HepG2 (cell line): ENCODE measurements around the gene KIAA1614. TPM values are rescaled to one million over a fixed set of nuclear protein-coding genes. Genes with fewer than 3 reads are reported as not detected.

Experiments used
- ATAC-seq: fragments of 200-7000 bp; cut with Tn5 transposase; 3 replicates; pipeline ENCODE4 v1.9.1; 2020; ENCODE audit warnings: mild to moderate bottlenecking, moderate library complexity
- BruUV-seq: library from RNA; stranded (reverse); fragments of 400-500 nt; replicated peaks from 2 replicates; lab custom pipeline; 2021; lab: Mats Ljungman, UMichigan
- CTCF ChIA-PET: fragments of 300-600 bp; formaldehyde crosslinking; extraction: SDS; loops from one replicate; lab custom pipeline; 2021; ENCODE audit warnings: low total read pairs, inconsistent platforms, low intra/inter-chr PET ratio; lab: Yijun Ruan, JAX
- POLR2A ChIA-PET: fragments of 350-600 bp; sonication (Branson Sonifier 250); formaldehyde crosslinking; loops from one replicate; lab custom pipeline; 2020; ENCODE audit warnings: antibody characterized with exemption, inconsistent platforms; lab: Yijun Ruan, JAX
- DNase-seq: peaks from one replicate; pipeline ENCODE4 v3.0.0-alpha.2; 2015; ENCODE audit warnings: low spot score
- FAIRE-seq: peaks from 3 replicates; lab custom pipeline; 2011; peaks lifted over from hg19 to GRCh38; lab: Jason Lieb, UNC
- H2AFZ ChIP-seq: one replicate; pipeline ENCODE4 v1.6.1; 2011; ENCODE audit warnings: low read length, inconsistent platforms
- H3K27ac ChIP-seq: fragments of 300-600 bp; 3 replicates; pipeline ENCODE4 v1.8.0; 2011; ENCODE audit warnings: mixed run types, mild to moderate bottlenecking, mixed read lengths, low read length, inconsistent platforms; ENCODE audit not compliant: insufficient read depth; ENCODE audit errors: extremely low read length
- H3K27me3 ChIP-seq, 2 experiments: fragments of 200-600 bp in 1 of 2; 2 replicates in 1 of 2; 3 replicates in 1 of 2; pipeline versions ENCODE4 v1.6.0 to v1.8.0; 2011; ENCODE audit warnings: low read length in 2 of 2, mild to moderate bottlenecking in 2 of 2, moderate library complexity in 2 of 2, inconsistent platforms in 1 of 2; ENCODE audit not compliant: insufficient read depth in 2 of 2, control insufficient read depth in 1 of 2
- H3K36me3 ChIP-seq, 2 experiments: fragments of 200-600 bp in 1 of 2; replicated peaks in 1 of 2; 2 replicates in 1 of 2; 3 replicates in 1 of 2; pipeline versions ENCODE4 v1.5.1 to v1.8.0; 2011; ENCODE audit warnings: low read length in 2 of 2, inconsistent platforms in 1 of 2; ENCODE audit not compliant: insufficient read depth in 2 of 2, control insufficient read depth in 1 of 2
- H3K4me1 ChIP-seq: 2 replicates; pipeline ENCODE4 v1.5.1; 2012; ENCODE audit warnings: low read length, inconsistent platforms; ENCODE audit not compliant: insufficient read depth
- H3K4me2 ChIP-seq: 2 replicates; pipeline ENCODE4 v1.6.0; 2011; ENCODE audit warnings: low read depth, low read length, inconsistent platforms
- H3K4me3 ChIP-seq, 3 experiments: fragments of 200-600 bp in 1 of 3; sonication (generic), shearing (Covaris generic) in 1 of 3; replicated peaks in 1 of 3; 2 replicates each; pipeline ENCODE4 v1.5.1; 2011 to 2016; ENCODE audit warnings: low read length in 3 of 3, inconsistent platforms in 2 of 3, low read depth in 2 of 3, mild to moderate bottlenecking in 2 of 3, control low read depth in 1 of 3, mixed read lengths in 1 of 3; ENCODE audit not compliant: insufficient read depth in 1 of 3
- H3K79me2 ChIP-seq: one replicate; pipeline ENCODE4 v1.6.1; 2011; ENCODE audit warnings: low read length, inconsistent platforms; ENCODE audit not compliant: insufficient read depth
- H3K9ac ChIP-seq: 2 replicates; pipeline ENCODE4 v1.6.0; 2011; ENCODE audit warnings: mild to moderate bottlenecking, low read depth, low read length, inconsistent platforms; ENCODE audit not compliant: insufficient read depth
- H3K9me3 ChIP-seq: 2 replicates; pipeline ENCODE4 v1.5.1; 2012; ENCODE audit warnings: mild to moderate bottlenecking, low read length
- H4K20me1 ChIP-seq: 2 replicates; pipeline ENCODE4 v1.6.0; 2011; ENCODE audit warnings: inconsistent platforms, mild to moderate bottlenecking, low read length, moderate library complexity; ENCODE audit not compliant: insufficient read depth
- GATAD2A ChIP-seq: IDR thresholded peaks from 2 replicates; pipeline ENCODE4 v1.6.1; 2016
- HHEX ChIP-seq: IDR thresholded peaks from 2 replicates; pipeline ENCODE4 v1.6.1; 2016; ENCODE audit warnings: control low read depth
- KAT2B ChIP-seq: fragments of 150-350 bp; IDR thresholded peaks from 2 replicates; pipeline ENCODE4 v1.6.1; 2014; ENCODE audit warnings: low read depth, low read length, borderline replicate concordance
- MATR3 ChIP-seq: sonication (generic); formaldehyde crosslinking; IDR thresholded peaks from 2 replicates; pipeline ENCODE4 v1.4.0; 2020; ENCODE audit warnings: missing genetic modification reagents
- PRPF4 ChIP-seq: fragments of 200-400 bp; formaldehyde crosslinking; IDR thresholded peaks from 2 replicates; pipeline ENCODE4 v1.6.1; 2016; ENCODE audit warnings: low read length, low read depth; ENCODE audit not compliant: poor library complexity, severe bottlenecking
- RAD51 ChIP-seq: fragments of 450-650 bp; IDR thresholded peaks from 2 replicates; pipeline ENCODE4 v1.6.1; 2016; ENCODE audit warnings: borderline replicate concordance
- REXO4 ChIP-seq: sonication (generic); formaldehyde crosslinking; IDR thresholded peaks from 2 replicates; pipeline ENCODE4 v1.8.0; 2022; ENCODE audit warnings: missing genetic modification reagents, mild to moderate bottlenecking, borderline replicate concordance
- SYNCRIP ChIP-seq: fragments of 200-400 bp; formaldehyde crosslinking; IDR thresholded peaks from 2 replicates; pipeline ENCODE4 v1.6.1; 2018; ENCODE audit warnings: mild to moderate bottlenecking, low read depth, low read length; ENCODE audit not compliant: insufficient read depth
- U2AF2 ChIP-seq: fragments of 200-400 bp; formaldehyde crosslinking; IDR thresholded peaks from 2 replicates; pipeline ENCODE4 v1.6.1; 2017; ENCODE audit warnings: low read depth, mild to moderate bottlenecking, low read length
- ZFP37 ChIP-seq: sonication (generic); formaldehyde crosslinking; IDR thresholded peaks from 2 replicates; pipeline ENCODE4 v1.4.0; 2020; ENCODE audit warnings: missing genetic modification reagents, borderline replicate concordance
- ZNF441 ChIP-seq: sonication (generic); formaldehyde crosslinking; IDR thresholded peaks from 2 replicates; pipeline ENCODE4 v1.7.0; 2021; ENCODE audit warnings: missing genetic modification reagents, borderline replicate concordance
- ZNF841 ChIP-seq: sonication (generic); formaldehyde crosslinking; IDR thresholded peaks from 2 replicates; pipeline ENCODE4 v1.8.1; 2023; ENCODE audit warnings: missing genetic modification reagents, borderline replicate concordance
- WGBS: methylation state at CpG from one replicate; pipeline ENCODE4 v1.1.6; 2017; ENCODE audit warnings: low lambda C conversion rate; 5-methylcytosine and 5-hydroxymethylcytosine counted together
- in situ Hi-C: cut with HindIII; loops from 2 replicates; pipeline ENCODE4 v1.10.0; 2017; ENCODE audit warnings: low pct_unique_long_range_greater_than_20kb; ENCODE audit not compliant: extremely low pct_ligation_motif_present
- intact Hi-C: fragments of 100-400 bp; cut with micrococcal nuclease; formaldehyde crosslinking; loops from one replicate; pipeline ENCODE4 v1.10.0; 2022; ENCODE audit not compliant: unreplicated experiment
- polyA plus RNA-seq, 8 experiments: library from polyadenylated mRNA; depleted of rRNA in 3 of 8; stranded (reverse) in 7 of 8; unstranded in 1 of 8; fragments of >200 nt; fragmentation: Illumina TruSeq in 4 of 8; extraction: Trizol in 4 of 8; gene quantifications; 2 replicates each; pipeline versions ENCODE4 v1.2.1 to v1.2.3, GENCODE V29; 2011 to 2016; ENCODE audit warnings: low read depth in 4 of 8, missing spikeins in 1 of 8, mixed read lengths in 1 of 8; ENCODE audit not compliant: insufficient read depth in 1 of 8
- total RNA-seq, 5 experiments: library from RNA; depleted of rRNA; stranded (reverse); fragments of >200 nt; fragmentation: Illumina TruSeq; extraction: Trizol; gene quantifications; 2 replicates each; pipeline ENCODE4 v1.2.3, GENCODE V29; 2016; ENCODE audit warnings: low read depth in 1 of 5
- TF ChIP-seq, protein P1 (sequence below): sonication (generic); formaldehyde crosslinking; IDR thresholded peaks from 2 replicates; pipeline ENCODE4 v1.4.0; 2020; ENCODE audit warnings: missing genetic modification reagents, borderline replicate concordance
- TF ChIP-seq, protein P2 (sequence below): sonication (generic); formaldehyde crosslinking; IDR thresholded peaks from 2 replicates; pipeline ENCODE4 v1.9.0; 2022; ENCODE audit warnings: missing genetic modification reagents, mild to moderate bottlenecking, borderline replicate concordance

KIAA1614 gene
- total and polyA plus RNA-seq, 2 of the 13 experiments (the other 11 are each of a cell fraction or from before 2014, with no cell fraction given) = 0.15 to 0.77 TPM

DNA sequence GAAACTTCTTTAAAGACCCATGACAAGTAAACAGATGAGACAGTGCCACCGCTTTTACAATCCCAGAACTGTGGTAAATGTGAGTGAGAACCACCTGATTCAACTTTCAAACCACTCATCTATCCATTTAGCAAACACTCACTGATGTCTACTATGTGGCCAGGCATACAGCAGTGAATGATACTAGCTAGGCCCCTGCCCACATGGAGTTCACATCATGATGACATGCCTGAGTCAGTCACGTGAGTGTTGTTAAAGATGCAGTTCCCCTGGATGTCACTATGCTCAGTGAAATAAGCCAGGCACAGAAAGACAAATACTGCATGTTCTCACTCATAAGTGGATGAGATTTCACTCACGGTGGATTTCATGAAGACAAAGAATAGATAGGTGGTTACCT is 81.6 kb downstream of the KIAA1614 start:
- H3K9ac ChIP-seq = no peak overlapping the region
- no peak overlapping the region for H3K4me2 ChIP-seq
- FAIRE-seq = no peak
- 97% methylated on average over 3 of the region's 3 CpGs for WGBS
- ChIA-PET CTCF (no interaction called here), POLR2A (no interaction called here)
- H3K4me3 ChIP-seq = no peak overlapping the region
- no peak for ATAC-seq
- H4K20me1 ChIP-seq = no peaks in the 10 kb centered on the region
- in situ Hi-C loops (no loop called here), intact Hi-C loops (no loop called here)
- no peak overlapping the region for H2AFZ ChIP-seq
- no peaks in the 10 kb centered on the region for H3K27me3 ChIP-seq
- no peaks in the 10 kb centered on the region for H3K4me1 ChIP-seq
- H3K79me2 ChIP-seq = no peaks in the 10 kb centered on the region
- peaks cover 9 to 40% of the 10 kb centered on the region in 2 experiments for H3K36me3 ChIP-seq
- no peak overlapping the region for H3K27ac ChIP-seq
- TF ChIP-seq KAT2B = no peak
- TF ChIP-seq, protein P1, sequence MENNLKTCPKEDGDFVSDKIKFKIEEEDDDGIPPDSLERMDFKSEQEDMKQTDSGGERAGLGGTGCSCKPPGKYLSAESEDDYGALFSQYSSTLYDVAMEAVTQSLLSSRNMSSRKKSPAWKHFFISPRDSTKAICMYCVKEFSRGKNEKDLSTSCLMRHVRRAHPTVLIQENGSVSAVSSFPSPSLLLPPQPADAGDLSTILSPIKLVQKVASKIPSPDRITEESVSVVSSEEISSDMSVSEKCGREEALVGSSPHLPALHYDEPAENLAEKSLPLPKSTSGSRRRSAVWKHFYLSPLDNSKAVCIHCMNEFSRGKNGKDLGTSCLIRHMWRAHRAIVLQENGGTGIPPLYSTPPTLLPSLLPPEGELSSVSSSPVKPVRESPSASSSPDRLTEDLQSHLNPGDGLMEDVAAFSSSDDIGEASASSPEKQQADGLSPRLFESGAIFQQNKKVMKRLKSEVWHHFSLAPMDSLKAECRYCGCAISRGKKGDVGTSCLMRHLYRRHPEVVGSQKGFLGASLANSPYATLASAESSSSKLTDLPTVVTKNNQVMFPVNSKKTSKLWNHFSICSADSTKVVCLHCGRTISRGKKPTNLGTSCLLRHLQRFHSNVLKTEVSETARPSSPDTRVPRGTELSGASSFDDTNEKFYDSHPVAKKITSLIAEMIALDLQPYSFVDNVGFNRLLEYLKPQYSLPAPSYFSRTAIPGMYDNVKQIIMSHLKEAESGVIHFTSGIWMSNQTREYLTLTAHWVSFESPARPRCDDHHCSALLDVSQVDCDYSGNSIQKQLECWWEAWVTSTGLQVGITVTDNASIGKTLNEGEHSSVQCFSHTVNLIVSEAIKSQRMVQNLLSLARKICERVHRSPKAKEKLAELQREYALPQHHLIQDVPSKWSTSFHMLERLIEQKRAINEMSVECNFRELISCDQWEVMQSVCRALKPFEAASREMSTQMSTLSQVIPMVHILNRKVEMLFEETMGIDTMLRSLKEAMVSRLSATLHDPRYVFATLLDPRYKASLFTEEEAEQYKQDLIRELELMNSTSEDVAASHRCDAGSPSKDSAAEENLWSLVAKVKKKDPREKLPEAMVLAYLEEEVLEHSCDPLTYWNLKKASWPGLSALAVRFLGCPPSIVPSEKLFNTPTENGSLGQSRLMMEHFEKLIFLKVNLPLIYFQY (CRISPR knock-in tag) = no peak
- no peak for TF ChIP-seq RAD51
- no peak for TF ChIP-seq PRPF4
- TF ChIP-seq MATR3 (CRISPR knock-in tag) = no peak
- TF ChIP-seq, protein P2, sequence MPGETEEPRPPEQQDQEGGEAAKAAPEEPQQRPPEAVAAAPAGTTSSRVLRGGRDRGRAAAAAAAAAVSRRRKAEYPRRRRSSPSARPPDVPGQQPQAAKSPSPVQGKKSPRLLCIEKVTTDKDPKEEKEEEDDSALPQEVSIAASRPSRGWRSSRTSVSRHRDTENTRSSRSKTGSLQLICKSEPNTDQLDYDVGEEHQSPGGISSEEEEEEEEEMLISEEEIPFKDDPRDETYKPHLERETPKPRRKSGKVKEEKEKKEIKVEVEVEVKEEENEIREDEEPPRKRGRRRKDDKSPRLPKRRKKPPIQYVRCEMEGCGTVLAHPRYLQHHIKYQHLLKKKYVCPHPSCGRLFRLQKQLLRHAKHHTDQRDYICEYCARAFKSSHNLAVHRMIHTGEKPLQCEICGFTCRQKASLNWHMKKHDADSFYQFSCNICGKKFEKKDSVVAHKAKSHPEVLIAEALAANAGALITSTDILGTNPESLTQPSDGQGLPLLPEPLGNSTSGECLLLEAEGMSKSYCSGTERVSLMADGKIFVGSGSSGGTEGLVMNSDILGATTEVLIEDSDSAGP (CRISPR knock-in tag) = no peak
- TF ChIP-seq U2AF2 = no peak
- no peak for TF ChIP-seq ZNF841 (CRISPR knock-in tag)
- no peak for TF ChIP-seq ZNF441
- no peak for TF ChIP-seq SYNCRIP
- TF ChIP-seq GATAD2A (CRISPR knock-in tag) = no peak
- no peak for TF ChIP-seq REXO4
- TF ChIP-seq HHEX (CRISPR knock-in tag) = no peak
- no peak for TF ChIP-seq ZFP37 (CRISPR knock-in tag)
- H3K9me3 ChIP-seq = no peaks in the 10 kb centered on the region
- no peak for DNase-seq
- no TSS peak for BruUV-seq
